ENCODE results near the gene AMBRA1. TPM values are rescaled to one million over a fixed set of nuclear protein-coding genes. Genes with fewer than 3 reads are reported as not detected.
"Not testable (repeated sequence)": the region's sequence is repeated elsewhere in the genome, so short reads cannot be mapped to it uniquely, and the experiment has no call there.

Gene AMBRA1
- total and polyA plus RNA-seq, 4 experiments from 2014 or later, result 5.9 to 43.9 (median 30.4) TPM

- DNase-seq, result no peak
- Histone ChIP-seq H3K36me3 (ENCODE audit: insufficient read depth, low read length) (peaks cover 4% of the 10 kb centered on the region), H3K27me3 (ENCODE audit: insufficient read depth, low read length) (peaks cover 12% of the 10 kb centered on the region), H3K27ac (ENCODE audit: low read depth, low read length) (no peak overlapping the region), H3K4me3 (ENCODE audit: low read length in 2 of 2) (peak overlapping the region in 1 of 2 donors; percentile 28), H3K4me1 (ENCODE audit: insufficient read depth, low read length) (peaks cover 12% of the 10 kb centered on the region), H3K9me3 (ENCODE audit: control insufficient read depth in 1 of 2, low read length in 2 of 2) (no peaks in the 10 kb centered on the region)
- peaks cover 10 to 22% of the 10 kb centered on the region in 2 donors for H3K36me3 Mint-ChIP-seq
- peak overlapping the region; percentile 67 to 82 (median 76) for H3K4me3 Mint-ChIP-seq
- H3K27ac Mint-ChIP-seq, result peak overlapping the region in 2 of 7 donors; percentile 21 to 42
- POLR2A ChIA-PET (ENCODE audit: partially characterized antibody), result interaction anchor here (1.5 to 2.4 kb wide), 2 partner anchors 30 to 36 kb away, joined by 4 to 9 read pairs; no protein-coding TSS in a partner anchor
- peaks cover 14 to 28% of the 10 kb centered on the region in 2 donors for H3K27me3 Mint-ChIP-seq
- intact Hi-C loops (cut with micrococcal nuclease), result loop anchor here (5.0 kb wide), 1 partner anchor 35 kb away; the partner anchor contains the start of gene DGKZ
- CTCF ChIA-PET (ENCODE audit: partially characterized antibody), result no interaction called here
- H3K4me1 Mint-ChIP-seq, result peaks cover 4 to 20% (median 7%) of the 10 kb centered on the region in 4 donors
- peaks cover 0 to 2% (median 0%) of the 10 kb centered on the region in 8 donors for H3K9me3 Mint-ChIP-seq
Measured at GRCh38 chr11:46381819-46382645, 211.8 kb downstream of the AMBRA1 start.

- peak within 1 kb of the TSS; percentile 49 for H3K27ac ChIP-seq (ENCODE audit: low read depth, low read length)
- H3K36me3 ChIP-seq (ENCODE audit: insufficient read depth, low read length), result peaks cover 9% of the 10 kb centered on the region
- Mint-ChIP-seq H3K4me1 (peaks cover 4 to 13% (median 7%) of the 10 kb centered on the region in 4 donors), H3K27ac (peak within 1 kb of the TSS in 3 of 7 donors; percentile 42 to 86 (median 48)), H3K4me3 (peak within 1 kb of the TSS; percentile 67 to 90 (median 82)), H3K36me3 (peaks cover 15 to 28% of the 10 kb centered on the region in 2 donors), H3K27me3 (peaks cover 8 to 20% of the 10 kb centered on the region in 2 donors), H3K9me3 (peaks cover 0 to 2% (median 0%) of the 10 kb centered on the region in 8 donors)
- peak within 1 kb of the TSS; percentile 29 to 60 for H3K4me3 ChIP-seq (ENCODE audit: low read length in 2 of 2)
- no peaks in the 10 kb centered on the region for H3K9me3 ChIP-seq (ENCODE audit: control insufficient read depth in 1 of 2, low read length in 2 of 2)
- POLR2A ChIA-PET (ENCODE audit: partially characterized antibody), result interaction anchor here (0.7 to 4.3 kb wide), 8 partner anchors 9 to 213 kb away, joined by 3 to 34 read pairs (median 4); partner anchors contain the start of genes AMBRA1 and DGKZ
- DNase-seq, result no peak
- CTCF ChIA-PET (ENCODE audit: partially characterized antibody), result interaction anchor here (0.5 kb wide), 1 partner anchor 19 kb away, joined by 3 read pairs; no protein-coding TSS in a partner anchor
- intact Hi-C loops (cut with micrococcal nuclease), result loop anchor here (5.0 kb wide), 1 partner anchor 34 kb away; the partner anchor contains the start of gene DGKZ
- peaks cover 12% of the 10 kb centered on the region for H3K27me3 ChIP-seq (ENCODE audit: insufficient read depth, low read length)
- H3K4me1 ChIP-seq (ENCODE audit: insufficient read depth, low read length), result peaks cover 12% of the 10 kb centered on the region
Measured at GRCh38 chr11:46381048-46381818, 212.6 kb downstream of the AMBRA1 start, which contains the start of gene MDK. Gene MDK, plus strand, starts transcription at chr11:46381669. Its CDS starts 389 bp downstream, at chr11:46382058.

GRCh38 chr11:46380340-46381047 is 213.3 kb downstream of the AMBRA1 start:
- H3K27me3 ChIP-seq (ENCODE audit: insufficient read depth, low read length), result peaks cover 12% of the 10 kb centered on the region
- H3K9me3 ChIP-seq (ENCODE audit: control insufficient read depth in 1 of 2, low read length in 2 of 2), result no peaks in the 10 kb centered on the region
- peaks cover 4 to 9% (median 7%) of the 10 kb centered on the region in 4 donors for H3K4me1 Mint-ChIP-seq
- H3K27me3 Mint-ChIP-seq, result peaks cover 3 to 15% of the 10 kb centered on the region in 2 donors
- peak; percentile 41 to 79 (median 47) for DNase-seq
- ChIA-PET CTCF (ENCODE audit: partially characterized antibody) (interaction anchor here (0.5 to 1.8 kb wide), 2 partner anchors 8 to 20 kb away, joined by 3 to 4 read pairs; no protein-coding TSS in a partner anchor), POLR2A (ENCODE audit: partially characterized antibody) (interaction anchor here (0.9 to 4.3 kb wide), 9 partner anchors 8 to 213 kb away, joined by 3 to 34 read pairs (median 4); partner anchors contain the start of genes AMBRA1, CHRM4 and DGKZ)
- intact Hi-C loops (cut with micrococcal nuclease), result loop anchor here (5.0 kb wide), 1 partner anchor 33 kb away; the partner anchor contains the start of gene DGKZ
- H3K27ac ChIP-seq (ENCODE audit: low read depth, low read length), result peak overlapping the region; percentile 49
- H3K4me3 Mint-ChIP-seq, result peak overlapping the region; percentile 80 to 90 (median 82)
- H3K4me3 ChIP-seq (ENCODE audit: low read length in 2 of 2), result peak overlapping the region; percentile 29 to 60
- H3K36me3 Mint-ChIP-seq, result peaks cover 18 to 31% of the 10 kb centered on the region in 2 donors
- peaks cover 16% of the 10 kb centered on the region for H3K36me3 ChIP-seq (ENCODE audit: insufficient read depth, low read length)
- peaks cover 0 to 2% (median 0%) of the 10 kb centered on the region in 8 donors for H3K9me3 Mint-ChIP-seq
- peak overlapping the region; percentile 32 to 86 (median 71) for H3K27ac Mint-ChIP-seq
- peaks cover 12% of the 10 kb centered on the region for H3K4me1 ChIP-seq (ENCODE audit: insufficient read depth, low read length)

GRCh38 chr11:46379482-46380293 is 214.1 kb downstream of the AMBRA1 start:
- Mint-ChIP-seq H3K27me3 (peaks cover 0 to 11% of the 10 kb centered on the region in 2 donors), H3K36me3 (peaks cover 20 to 37% of the 10 kb centered on the region in 2 donors), H3K27ac (peak overlapping the region; percentile 41 to 77 (median 73)), H3K4me3 (peak overlapping the region in 6 of 8 donors; percentile 40 to 70 (median 58))
- Histone ChIP-seq H3K27me3 (ENCODE audit: insufficient read depth, low read length) (peaks cover 12% of the 10 kb centered on the region), H3K4me1 (ENCODE audit: insufficient read depth, low read length) (peaks cover 12% of the 10 kb centered on the region), H3K36me3 (ENCODE audit: insufficient read depth, low read length) (peaks cover 24% of the 10 kb centered on the region)
- H3K27ac ChIP-seq (ENCODE audit: low read depth, low read length); H3K4me1 Mint-ChIP-seq; H3K9me3 ChIP-seq (ENCODE audit: control insufficient read depth in 1 of 2, low read length in 2 of 2); H3K4me3 ChIP-seq (ENCODE audit: low read length in 2 of 2); H3K9me3 Mint-ChIP-seq; DNase-seq: not testable (repeated sequence)
- intact Hi-C loops (cut with micrococcal nuclease), result loop anchor here (5.0 kb wide), 1 partner anchor 32 kb away; the partner anchor contains the start of gene DGKZ
- POLR2A ChIA-PET (ENCODE audit: partially characterized antibody), result interaction anchor here (0.9 to 4.3 kb wide), 7 partner anchors 12 to 181 kb away, joined by 3 to 34 read pairs (median 3); partner anchors contain the start of genes CHRM4 and DGKZ
- CTCF ChIA-PET (ENCODE audit: partially characterized antibody), result interaction anchor here (1.8 to 3.1 kb wide), 2 partner anchors 9 to 26 kb away, joined by 4 to 14 read pairs; no protein-coding TSS in a partner anchor

GRCh38 chr11:46378811-46379481 is 214.9 kb downstream of the AMBRA1 start:
- intact Hi-C loops (cut with micrococcal nuclease), result no loop called here
- DNase-seq, result no peak
- Mint-ChIP-seq H3K9me3 (peaks cover 0 to 2% (median 0%) of the 10 kb centered on the region in 8 donors), H3K36me3 (peaks cover 20 to 37% of the 10 kb centered on the region in 2 donors), H3K4me1 (peaks cover 4 to 9% (median 7%) of the 10 kb centered on the region in 4 donors), H3K27ac (peak overlapping the region; percentile 41 to 81 (median 73)), H3K27me3 (peaks cover 0 to 11% of the 10 kb centered on the region in 2 donors), H3K4me3 (peak overlapping the region in 6 of 8 donors; percentile 38 to 70 (median 61))
- H3K27ac ChIP-seq (ENCODE audit: low read depth, low read length), result no peak overlapping the region
- no peak overlapping the region for H3K4me3 ChIP-seq (ENCODE audit: low read length in 2 of 2)
- no peaks in the 10 kb centered on the region for H3K9me3 ChIP-seq (ENCODE audit: control insufficient read depth in 1 of 2, low read length in 2 of 2)
- peaks cover 12% of the 10 kb centered on the region for H3K27me3 ChIP-seq (ENCODE audit: insufficient read depth, low read length)
- POLR2A ChIA-PET (ENCODE audit: partially characterized antibody), result interaction anchor here (0.8 to 4.3 kb wide), 9 partner anchors 10 to 46 kb away, joined by 3 to 34 read pairs (median 4); partner anchors contain the start of gene DGKZ
- H3K4me1 ChIP-seq (ENCODE audit: insufficient read depth, low read length), result peaks cover 12% of the 10 kb centered on the region
- peaks cover 31% of the 10 kb centered on the region for H3K36me3 ChIP-seq (ENCODE audit: insufficient read depth, low read length)
- CTCF ChIA-PET (ENCODE audit: partially characterized antibody), result interaction anchor here (1.1 to 3.1 kb wide), 4 partner anchors 10 to 26 kb away, joined by 4 to 14 read pairs (median 5); no protein-coding TSS in a partner anchor
